HG02763 (cell line): ENCODE measurements around the gene RAMP1.
A peak's percentile ranks its signal among the peaks of the same experiment; 100 is the strongest.

ENCODE experiments used
- ATAC-seq: cut with Tn5 transposase; IDR thresholded peaks from one replicate; pipeline ENCODE4 v1.9.1; 2021; ENCODE audit warnings: mild to moderate bottlenecking, moderate library complexity; ENCODE audit not compliant: unreplicated experiment

The RAMP1 gene

DNA sequence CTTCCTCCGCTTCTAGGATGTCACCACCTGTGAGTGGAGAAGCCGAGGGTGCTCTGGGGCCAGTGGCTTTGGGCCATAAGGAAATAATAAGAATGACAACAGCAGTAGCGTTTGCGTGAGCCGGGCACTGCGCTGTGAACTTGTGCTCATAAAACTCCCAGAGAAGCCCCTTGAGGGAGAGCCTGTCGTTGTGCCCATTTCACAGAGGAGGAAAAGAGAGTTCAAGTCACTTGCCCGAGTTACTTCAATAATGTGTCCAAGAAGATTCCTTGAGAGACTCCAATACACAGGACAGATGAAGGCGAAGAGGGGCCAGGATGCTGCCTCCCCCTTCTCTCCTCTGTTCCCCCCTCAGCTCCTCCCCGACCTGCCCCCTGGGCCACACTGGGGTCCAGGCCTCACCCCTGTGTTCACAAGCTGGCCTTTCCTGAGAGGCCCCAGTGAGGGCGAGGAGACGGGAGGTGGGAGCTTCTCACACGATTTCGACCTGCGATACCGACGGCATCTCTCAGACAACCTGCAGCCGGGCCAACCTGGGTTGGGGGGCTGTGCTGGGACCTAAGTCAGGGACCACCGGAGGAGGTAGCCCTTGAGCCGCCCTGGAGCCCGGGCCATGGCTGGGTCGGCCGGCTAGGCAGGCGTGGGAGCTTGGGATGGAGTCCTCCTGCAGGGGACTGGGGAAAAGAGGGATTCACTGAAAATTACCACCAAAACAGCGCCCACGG lies 53.9 kb downstream of the RAMP1 start:
- ATAC-seq, result no peak

DNA sequence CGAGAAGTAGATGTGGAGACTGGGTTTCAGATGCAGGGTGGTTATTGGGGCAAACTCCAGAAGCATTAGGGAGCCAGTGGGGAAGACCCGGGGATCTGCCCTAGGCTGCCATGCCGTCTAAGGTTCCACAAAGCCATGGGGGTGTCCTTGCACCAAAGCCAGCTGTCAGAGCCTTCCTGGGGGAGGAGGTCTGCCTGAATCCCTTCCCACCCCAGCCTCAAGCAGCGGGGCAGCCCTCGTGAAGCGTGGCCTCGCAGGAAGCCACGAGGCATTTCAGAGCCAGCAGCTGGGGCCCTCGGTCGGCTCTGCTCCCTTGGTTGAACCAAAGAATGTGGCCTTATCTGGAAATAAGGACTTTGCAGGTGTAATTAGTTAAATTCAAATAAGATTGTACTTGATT lies 56.2 kb downstream of the RAMP1 start:
- ATAC-seq, result no peak

DNA sequence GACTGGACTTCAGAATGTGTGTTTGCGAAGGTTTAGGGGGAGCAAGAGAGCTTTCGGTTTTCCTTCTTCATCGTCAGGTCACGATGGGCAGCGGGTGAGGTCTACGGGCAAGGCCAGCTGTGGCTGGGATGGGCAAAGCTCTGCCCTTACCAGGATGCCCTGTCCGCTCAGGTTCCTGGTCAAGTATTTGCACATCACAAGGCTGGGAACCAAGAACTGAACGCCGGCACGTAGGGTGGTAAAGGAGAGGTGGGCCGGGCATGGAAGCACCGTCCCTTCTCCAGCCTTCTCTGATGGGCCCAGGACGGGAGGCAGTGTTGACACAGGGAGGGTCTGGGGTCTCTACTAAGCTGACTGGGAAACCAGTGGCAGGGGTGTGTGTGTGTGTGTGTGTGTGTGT lies 56.9 kb downstream of the RAMP1 start:
- no peak for ATAC-seq

DNA sequence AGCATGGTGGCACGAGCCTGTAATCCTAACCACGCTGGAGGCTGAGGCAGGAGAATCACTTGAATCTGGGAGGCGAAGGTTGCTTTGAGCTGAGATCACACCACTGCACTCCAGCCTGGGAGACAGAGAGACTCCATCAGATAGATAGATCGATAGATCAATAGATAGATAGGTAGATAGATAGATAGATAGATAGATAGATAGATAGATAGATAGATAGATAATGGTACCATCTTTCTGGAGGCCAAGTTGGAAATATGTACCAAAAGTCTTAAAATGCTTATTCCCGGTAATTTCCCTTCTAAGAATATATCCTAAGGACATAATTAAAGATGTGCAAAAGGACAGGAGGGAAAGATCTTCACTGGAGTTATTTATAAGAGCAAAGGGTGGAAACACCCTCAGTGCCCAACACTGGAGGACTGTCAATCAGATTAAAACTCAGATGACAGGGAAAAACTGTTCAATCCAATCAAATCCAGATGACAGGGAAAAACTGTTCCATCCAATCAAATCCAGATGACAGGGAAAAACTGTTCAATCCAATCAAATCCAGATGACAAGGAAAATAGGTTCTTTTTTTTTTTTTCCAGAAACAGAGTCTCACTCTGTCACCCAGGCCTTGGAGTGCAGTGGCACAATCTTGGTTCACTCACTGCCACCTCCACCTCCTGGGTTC lies 58.4 kb downstream of the RAMP1 start:
- no peak for ATAC-seq

DNA sequence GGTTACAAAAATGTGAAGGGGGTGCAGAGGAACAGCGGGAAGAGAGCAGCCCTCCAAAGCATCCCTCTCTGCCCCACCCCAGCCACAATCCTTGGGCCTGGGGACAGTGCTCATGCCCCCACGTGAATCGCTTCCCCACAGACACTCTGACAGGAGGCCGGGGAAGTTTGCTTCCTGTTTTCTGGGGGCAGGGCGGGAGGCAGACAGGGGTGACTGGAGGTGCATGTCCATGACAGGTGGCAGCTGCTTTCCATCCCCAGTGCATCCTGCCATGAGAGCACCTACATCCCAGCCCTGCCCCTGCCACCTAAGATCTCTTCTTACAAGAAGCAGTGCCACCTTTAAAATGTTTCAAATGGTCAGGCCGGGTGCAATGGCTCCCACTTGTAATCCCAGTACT lies 60.2 kb downstream of the RAMP1 start:
- no peak for ATAC-seq

DNA sequence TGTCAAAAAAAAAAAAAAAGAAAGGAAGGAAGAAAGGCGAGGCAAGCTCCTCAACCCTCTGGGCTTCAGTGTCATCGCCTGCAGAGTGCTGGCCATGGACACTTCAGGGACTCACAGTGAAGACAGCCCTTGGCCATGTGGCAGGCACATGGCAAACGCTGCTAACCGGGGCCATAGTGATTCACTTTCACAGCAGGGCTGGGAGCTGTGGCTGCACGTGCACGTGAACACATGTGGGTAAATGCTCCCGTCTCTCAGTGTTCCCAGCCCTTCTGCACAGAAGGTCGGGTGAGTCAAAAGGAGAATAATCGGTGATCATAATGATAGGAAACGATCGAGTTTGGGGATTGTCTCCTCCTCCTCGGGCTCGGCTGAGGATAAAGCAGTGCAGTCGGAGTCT lies 61.2 kb downstream of the RAMP1 start:
- ATAC-seq, result no peak

DNA sequence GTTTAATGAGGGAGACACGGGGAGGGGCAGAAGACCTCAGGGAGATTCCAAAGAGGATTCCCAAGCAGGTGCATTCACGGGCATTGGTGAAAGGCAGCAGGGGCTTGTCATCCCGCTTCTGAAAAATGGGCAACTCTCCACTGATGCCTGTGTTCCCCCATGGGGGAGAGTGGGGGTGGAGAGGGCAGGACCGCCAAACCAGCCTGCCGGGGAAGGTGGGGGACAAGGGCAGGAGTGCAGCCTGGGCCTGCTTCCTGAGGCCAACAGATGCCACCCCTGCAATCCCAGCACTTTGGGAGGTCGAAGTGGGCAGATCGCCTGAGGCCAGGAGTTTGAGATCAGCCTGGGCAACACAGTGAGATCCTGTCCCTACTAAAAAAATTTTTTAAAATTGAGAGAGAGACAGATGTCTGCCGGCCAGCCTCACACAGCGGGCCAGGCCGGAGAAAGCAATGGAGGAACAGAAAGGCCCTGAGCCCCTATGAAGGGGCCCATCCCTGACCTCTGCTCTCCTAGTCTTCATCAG lies 62.6 kb downstream of the RAMP1 start:
- ATAC-seq, result no peak

DNA sequence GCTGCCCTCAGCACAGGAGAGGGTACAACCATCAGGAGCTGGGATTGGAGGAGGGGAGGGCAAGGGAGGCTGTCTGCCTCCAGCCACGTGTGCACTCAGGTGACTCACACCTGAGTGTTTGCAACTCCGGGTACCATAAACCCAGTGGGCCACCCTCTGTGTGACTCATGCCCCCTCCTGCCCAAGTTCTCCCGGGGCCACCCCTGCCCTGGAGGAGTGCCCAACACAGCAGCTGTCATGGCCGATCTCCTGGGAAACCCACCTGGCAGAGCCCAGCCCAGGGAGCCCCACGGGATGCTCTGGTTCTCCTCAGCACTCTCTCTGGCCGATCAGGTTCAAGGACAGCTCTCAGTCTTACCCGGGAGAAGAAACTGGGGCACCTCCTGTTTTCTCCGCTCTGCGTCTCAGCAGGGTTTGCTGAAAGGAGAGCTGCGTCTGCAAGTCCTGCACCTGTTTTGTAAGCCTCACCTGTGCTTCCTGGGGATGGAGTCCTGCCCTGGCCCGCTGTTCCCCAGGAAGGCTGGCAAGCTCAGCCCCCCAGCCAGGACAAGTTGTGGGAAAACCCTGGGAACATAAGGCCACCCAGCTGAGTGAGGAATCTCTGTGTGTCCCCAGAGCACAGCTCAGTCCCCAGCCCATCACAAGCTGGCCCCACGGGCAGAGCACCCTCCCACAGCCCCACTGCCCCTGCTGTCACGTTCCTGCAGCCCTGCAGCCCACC lies 63.4 kb downstream of the RAMP1 start:
- no peak for ATAC-seq

DNA sequence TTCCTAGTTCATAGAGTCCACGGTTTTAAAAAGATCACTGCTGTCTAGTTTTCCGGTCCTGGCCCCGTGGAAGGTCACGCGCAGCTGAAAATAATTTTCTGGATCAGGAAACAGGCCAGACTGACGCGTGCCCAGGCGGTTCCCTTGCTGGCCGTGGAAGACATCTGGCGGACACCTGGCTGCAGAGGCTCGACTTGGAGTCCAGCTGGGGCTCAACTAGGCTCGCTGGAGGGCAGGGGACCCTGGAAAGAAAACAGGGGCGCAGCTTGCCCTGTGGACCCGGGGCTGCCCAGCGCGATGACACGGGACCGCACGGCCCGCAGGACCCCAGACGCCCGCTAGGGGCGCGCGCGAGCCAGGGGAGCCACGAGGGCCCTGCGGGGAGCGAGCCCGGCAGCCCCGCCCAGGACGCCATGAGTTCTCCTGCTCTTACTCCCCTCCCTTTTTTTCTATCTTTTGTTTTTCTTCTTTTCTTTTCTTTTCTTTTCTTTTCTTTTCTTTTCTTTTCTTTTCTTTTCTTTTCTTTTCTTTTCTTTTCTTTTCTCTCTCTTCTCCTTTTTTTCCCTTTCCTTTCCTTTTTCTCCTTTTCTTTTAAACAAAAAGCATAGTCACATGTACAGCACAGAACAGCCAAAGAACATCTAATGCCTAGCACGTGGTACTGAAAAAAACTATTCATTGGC lies 64.2 kb downstream of the RAMP1 start:
- ATAC-seq, result peak; percentile 70

DNA sequence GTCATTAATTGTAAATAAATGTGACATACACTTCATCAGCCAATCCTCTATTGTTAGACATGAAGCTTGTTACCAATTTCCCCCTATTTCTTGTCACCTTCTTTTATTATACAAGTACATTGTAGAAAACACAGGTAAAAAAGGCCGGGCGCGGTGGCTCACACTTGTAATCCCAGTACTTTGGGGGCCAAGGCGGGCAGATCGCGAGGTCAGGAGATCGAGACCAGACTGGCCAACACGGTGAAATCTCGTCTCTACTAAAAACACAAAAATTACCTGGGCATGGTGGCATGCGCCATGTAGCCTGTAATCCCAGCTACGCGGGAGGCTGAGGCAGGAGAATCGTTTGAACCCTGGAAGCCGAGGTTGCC lies 64.7 kb downstream of the RAMP1 start:
- no peak for ATAC-seq

DNA sequence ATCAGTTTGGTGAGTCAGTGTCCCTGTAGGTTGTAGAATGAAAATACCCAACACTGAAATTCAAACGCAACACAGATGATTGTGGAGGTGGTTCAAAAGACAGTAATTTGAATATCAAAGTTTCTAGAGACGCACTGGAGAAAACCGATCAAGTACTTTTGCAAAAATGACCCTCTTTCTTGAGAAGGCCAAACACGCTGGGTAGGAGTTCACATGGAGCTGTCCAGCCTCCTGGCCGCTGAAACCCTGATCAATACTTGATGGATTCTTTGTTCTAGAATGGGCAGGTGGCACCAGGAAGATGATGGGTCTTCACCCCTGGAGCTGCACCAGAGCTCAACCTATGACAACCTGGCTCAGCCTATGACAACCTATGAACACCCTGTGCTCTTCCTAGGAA lies 67.7 kb downstream of the RAMP1 start:
- no peak for ATAC-seq

DNA sequence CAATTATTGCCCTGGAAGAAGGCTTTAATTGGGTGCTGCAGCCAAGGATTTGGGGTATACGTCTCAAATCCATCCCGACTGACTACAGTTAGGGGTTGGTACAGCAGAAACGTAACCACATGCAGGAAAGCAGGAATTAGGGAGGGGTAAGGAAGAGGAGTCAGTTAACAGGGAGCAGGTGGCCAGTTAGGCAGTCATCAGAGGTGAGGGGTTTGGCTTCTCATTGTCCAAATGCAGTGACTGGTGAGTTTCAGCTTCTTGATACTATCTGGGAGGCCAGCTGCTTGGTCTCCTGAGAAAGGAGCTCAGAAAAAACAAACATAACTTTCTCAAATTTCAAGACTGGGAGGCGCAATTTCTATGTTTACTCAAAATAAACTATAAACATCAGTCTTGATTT lies 68.6 kb downstream of the RAMP1 start:
- no peak for ATAC-seq

DNA sequence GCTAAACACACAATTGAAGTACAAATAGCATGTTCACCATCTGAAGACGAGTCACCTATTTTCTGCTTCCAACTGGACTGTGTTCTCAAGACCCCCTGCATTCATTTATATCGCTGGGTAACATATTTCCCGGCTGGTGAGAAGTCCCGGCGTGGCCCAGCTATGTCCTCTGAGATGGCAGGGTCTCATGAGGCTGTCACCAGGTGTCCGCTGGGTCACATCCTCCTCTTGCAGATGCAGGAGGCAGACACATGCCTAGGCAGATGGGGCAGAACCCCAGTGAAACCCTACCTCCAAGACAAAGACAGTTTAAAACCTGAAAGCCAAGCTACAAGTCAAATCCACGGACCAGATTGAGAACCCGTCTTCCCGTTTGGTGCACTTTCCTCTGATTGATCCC lies 70.6 kb downstream of the RAMP1 start:
- no peak for ATAC-seq

DNA sequence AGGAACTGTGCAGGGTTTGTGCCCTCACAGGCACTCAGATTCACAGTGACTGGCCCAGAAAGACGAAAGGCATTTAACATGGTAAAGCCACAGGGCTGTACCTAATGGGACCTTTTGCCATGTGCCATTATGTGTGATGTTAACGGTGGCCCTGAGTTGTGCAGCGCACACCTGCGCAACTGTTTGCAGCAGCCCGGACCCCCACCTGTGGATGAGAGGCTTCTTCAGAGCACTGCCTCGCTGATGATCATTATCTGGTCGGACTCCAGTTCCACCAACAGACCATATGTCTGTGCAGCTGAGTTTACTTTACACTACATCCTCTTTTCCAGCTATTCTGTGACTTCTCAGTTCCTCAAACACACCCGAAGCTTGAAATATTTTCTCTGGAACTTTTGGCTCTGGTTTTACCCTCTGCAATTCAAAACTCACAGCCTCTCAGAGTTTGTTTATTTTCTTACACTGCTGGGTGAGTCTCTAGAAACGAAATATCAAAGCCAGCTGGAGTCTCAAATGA lies 71.8 kb downstream of the RAMP1 start:
- ATAC-seq, result no peak

DNA sequence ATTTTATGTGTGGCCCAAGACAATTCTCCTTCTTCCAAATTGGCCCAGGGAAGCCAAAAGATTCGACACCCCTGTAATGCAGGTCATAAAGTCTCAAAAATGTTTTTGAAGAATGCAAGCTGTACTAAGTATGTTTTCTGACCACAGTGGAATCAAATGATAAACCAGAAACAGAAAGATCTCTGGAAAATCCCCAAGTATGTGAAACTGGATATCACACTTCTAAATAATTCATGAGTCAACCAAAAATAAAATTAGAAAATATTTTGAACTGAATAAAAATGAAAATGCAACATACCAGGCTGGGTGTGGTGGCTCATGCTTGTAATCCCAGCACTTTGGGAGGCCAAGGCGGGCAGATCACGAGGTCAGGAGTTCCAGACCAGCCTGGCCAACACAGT lies 73.3 kb downstream of the RAMP1 start:
- ATAC-seq, result no peak

DNA sequence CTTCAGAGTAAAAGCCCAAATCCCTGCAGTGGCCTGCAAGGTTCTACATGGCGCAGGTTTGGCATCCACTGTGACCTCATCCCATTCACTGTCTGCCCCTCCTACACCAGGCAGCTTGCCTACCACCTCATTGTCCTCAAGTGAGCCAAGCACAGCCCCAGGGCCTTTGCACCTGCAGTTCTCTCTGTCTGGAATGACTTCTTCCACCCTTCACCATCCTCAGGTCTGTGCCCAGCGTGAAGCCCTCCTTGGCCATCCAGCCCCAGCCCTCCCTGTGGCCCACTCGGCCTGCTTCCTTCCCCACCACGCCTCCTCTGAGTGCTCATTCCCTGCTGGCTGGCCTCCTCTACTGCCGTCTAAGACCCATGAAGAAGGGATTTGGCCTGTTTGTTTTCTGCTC lies 74.8 kb downstream of the RAMP1 start:
- no peak for ATAC-seq

DNA sequence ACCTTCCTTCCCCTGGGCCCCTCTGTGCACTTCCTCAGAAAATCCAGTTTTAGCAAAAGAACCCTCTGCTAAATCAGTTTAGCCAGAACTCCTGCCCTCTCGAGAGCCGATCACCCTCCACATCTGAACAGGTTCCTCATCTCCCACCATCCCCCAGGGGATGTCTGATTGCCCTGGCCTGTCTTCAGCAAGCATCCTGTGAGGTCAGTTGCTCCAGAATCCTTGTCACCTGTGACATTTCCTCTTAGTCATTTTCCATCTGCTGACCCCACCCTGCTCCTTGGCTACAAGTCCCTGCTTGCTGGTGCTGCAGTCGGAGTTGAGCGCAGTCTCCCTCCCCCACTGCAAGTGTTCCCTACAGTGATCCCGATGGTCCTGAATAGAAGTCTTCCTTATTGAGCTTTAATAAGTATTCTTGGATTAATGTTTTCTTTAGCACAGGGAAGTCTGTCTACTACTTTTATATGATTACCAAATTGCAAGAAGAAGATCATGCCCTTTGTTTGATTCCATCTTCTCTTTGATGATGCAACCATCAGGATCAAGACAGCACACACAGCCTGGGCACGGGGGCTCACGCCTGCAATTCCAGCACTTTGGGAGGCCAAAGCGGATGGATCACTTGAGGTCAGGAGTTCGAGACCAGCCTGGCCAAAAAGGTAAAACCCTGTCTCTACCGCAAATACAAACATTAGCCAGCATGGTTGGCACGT lies 76.5 kb downstream of the RAMP1 start:
- no peak for ATAC-seq

DNA sequence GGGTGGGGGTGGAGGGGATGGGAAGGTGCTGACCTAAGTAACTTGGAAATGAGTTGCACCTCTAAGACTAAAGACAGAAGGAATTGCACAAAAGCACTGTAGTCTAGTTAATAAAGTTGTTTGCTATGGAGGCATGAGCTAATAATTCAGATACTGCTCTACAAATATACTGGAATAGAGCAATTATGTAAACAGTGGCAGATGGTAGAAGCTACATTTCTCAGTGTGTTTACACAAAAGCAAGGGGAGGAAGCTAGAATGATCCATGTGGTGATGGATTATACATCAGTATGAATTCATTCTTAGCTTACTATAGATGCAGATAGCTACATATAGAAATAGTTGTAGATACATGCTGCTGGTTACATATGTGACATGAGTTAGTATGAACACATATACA lies 79.8 kb downstream of the RAMP1 start:
- ATAC-seq, result no peak

DNA sequence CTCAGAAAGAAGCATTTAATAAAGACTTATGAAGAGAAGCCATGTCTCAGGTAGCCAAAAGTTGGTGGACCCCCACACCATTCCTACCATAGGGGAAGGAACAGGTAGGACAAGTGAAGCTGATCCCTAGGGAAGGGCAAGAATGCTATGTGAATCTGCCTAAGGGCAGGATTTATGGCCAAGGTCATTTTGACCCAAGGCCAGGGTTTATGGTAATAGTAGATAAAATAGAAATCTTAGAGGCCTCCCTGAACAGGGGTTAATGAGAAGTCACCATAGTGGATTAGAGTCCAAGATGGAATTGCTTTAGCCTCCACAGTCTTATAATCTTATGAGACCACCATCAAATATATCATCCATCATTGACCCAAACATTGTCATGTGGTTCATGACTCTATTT lies 81.4 kb downstream of the RAMP1 start:
- ATAC-seq, result no peak

DNA sequence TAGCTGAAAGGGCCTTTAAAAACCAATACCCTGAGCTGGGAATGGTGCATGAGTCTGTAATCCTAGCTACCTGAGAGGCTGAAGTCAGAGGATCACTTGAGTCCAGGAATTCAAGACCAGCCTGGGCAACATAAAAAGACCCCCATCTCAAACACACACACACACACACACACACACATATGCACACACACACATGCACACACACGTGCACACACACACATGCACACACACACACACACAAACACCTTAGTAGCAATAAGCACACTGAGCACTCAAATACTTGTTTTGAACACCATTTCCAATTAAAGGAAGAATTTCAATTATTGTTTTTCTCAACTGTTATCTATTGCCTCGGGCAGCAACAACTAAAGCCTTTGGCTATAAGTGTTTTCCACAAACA lies 81.8 kb downstream of the RAMP1 start:
- no peak for ATAC-seq

DNA sequence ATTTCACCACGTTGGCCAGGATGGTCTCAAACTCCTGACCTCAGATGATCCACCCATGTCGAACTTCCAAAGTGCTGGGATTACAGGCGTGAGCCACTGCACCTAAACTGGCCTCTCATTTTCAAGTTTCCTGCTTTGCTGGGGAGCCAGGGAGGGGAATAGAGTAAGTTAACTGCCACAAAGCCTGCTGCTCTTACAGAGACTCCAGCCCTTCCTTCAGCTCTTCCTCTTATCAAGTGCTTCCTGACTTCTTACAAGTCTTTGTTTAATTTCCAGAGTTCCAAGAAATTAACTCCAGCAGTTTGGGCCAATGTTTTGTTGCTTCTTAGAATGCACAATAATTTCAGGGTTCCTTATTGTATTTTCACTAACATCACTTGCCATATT lies 83.1 kb downstream of the RAMP1 start:
- no peak for ATAC-seq
